Measurements from ENCODE around the gene TMEM220.

Gene TMEM220

DNA sequence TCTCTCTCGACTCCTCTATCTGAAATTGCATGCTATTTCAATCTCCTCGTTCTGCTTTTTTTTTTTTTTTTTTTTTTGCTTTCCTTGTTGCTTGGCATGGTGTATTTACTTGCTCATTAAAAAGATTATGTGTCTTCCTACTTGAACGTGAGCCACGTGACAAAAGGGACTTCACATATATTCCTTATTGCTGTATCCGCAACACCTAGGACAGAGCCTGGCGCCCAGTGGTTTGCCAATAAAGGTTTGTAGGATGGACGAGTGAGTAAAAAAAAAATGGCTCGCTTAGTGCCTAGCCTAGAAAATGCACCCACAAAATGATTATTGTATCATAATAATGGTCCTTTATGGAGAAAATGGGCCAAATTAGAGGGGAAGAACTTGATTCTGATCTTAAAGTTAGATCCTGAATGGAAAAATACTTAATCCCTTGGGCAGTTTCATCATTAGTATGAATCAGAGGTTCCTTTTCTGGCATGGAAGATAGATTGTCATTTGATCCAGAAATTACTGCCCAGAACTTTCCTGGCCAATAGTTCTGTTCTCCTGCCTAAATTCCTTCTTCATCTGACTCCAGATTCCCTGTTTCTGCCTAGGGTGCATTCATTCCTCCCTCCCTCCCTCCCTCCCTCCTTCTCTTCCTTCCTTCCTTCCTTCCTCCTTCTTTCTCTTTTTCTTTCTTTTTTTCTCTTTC lies 13.6 kb upstream of the TMEM220 start:
- Histone ChIP-seq H3K4me3 (replicated peaks; ENCODE audit: insufficient read depth, low read length) (no peak overlapping the region), H3K27me3 (ENCODE audit: insufficient read depth, poor library complexity, severe bottlenecking) (no peaks in the 10 kb centered on the region), H3K27ac (replicated peaks) (no peak overlapping the region)
- no peak for TF ChIP-seq CTCF (IDR thresholded peaks at IDR 0.05; ENCODE audit: insufficient read depth, low read length)
- TF ChIP-seq, protein P1, sequence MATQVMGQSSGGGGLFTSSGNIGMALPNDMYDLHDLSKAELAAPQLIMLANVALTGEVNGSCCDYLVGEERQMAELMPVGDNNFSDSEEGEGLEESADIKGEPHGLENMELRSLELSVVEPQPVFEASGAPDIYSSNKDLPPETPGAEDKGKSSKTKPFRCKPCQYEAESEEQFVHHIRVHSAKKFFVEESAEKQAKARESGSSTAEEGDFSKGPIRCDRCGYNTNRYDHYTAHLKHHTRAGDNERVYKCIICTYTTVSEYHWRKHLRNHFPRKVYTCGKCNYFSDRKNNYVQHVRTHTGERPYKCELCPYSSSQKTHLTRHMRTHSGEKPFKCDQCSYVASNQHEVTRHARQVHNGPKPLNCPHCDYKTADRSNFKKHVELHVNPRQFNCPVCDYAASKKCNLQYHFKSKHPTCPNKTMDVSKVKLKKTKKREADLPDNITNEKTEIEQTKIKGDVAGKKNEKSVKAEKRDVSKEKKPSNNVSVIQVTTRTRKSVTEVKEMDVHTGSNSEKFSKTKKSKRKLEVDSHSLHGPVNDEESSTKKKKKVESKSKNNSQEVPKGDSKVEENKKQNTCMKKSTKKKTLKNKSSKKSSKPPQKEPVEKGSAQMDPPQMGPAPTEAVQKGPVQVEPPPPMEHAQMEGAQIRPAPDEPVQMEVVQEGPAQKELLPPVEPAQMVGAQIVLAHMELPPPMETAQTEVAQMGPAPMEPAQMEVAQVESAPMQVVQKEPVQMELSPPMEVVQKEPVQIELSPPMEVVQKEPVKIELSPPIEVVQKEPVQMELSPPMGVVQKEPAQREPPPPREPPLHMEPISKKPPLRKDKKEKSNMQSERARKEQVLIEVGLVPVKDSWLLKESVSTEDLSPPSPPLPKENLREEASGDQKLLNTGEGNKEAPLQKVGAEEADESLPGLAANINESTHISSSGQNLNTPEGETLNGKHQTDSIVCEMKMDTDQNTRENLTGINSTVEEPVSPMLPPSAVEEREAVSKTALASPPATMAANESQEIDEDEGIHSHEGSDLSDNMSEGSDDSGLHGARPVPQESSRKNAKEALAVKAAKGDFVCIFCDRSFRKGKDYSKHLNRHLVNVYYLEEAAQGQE (IDR thresholded peaks at IDR 0.05; ENCODE audit: insufficient replicate concordance, low read depth) = no peak
- no peak for TF ChIP-seq GABPA (IDR thresholded peaks at IDR 0.05; ENCODE audit: low read depth)
- no peak for TF ChIP-seq SPI1 (IDR thresholded peaks at IDR 0.05; ENCODE audit: borderline replicate concordance, low read depth)
- TF ChIP-seq POLR2AphosphoS5 (IDR thresholded peaks at IDR 0.05; ENCODE audit: low read depth) = no peak
- no peak for DNase-seq (ENCODE audit: low read depth in 1 of 2, low spot score in 1 of 2)

GRCh38 chr17:10742431-10742830 lies 12.6 kb upstream of the TMEM220 start:
- no peak for DNase-seq (ENCODE audit: low read depth in 1 of 2, low spot score in 1 of 2)
- Histone ChIP-seq H3K27me3 (ENCODE audit: insufficient read depth, poor library complexity, severe bottlenecking) (no peaks in the 10 kb centered on the region), H3K27ac (replicated peaks) (no peak overlapping the region), H3K4me3 (replicated peaks; ENCODE audit: insufficient read depth, low read length) (no peak overlapping the region)
- TF ChIP-seq CTCF (IDR thresholded peaks at IDR 0.05; ENCODE audit: insufficient read depth, low read length) = no peak
- TF ChIP-seq POLR2AphosphoS5 (IDR thresholded peaks at IDR 0.05; ENCODE audit: low read depth) = no peak
- no peak for TF ChIP-seq SPI1 (IDR thresholded peaks at IDR 0.05; ENCODE audit: borderline replicate concordance, low read depth)
- no peak for TF ChIP-seq GABPA (IDR thresholded peaks at IDR 0.05; ENCODE audit: low read depth)
- TF ChIP-seq, protein P1 (IDR thresholded peaks at IDR 0.05; ENCODE audit: insufficient replicate concordance, low read depth) = no peak

DNA sequence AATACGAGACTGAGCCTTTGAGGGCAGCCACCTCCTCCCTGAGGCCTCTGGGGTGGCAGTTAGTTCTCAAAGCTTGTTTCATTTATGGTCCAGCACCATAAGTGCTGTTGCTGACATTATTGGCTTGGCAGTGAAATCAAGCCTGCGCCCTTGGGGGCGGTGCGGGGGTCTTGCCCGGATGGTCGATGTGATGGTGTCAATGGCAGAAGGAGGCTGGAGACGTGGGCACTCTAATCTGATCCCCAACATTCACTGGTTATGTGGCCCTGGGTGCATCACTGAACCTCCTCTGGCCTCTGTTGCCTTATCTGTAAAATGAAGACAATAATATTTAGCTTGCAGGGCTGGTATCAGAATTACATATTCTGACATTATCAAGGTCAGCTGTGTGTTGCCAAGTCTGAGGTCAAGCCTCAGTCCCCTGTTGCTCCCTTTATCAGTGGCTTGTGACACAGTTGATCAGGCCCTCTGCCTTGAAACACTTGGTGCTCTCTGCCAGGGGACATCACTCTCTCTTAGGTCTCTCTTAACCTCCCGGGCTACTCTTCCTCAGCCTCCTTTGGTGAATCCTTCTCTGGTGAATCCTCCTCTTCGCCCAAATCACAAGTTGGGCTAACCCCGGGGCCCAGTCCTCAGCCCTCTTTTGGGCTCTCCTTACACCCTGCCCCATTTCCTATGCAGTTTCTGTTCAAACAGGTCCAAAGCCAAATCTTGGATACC lies 11.8 kb upstream of the TMEM220 start:
- TF ChIP-seq GABPA (IDR thresholded peaks at IDR 0.05; ENCODE audit: low read depth) (no peak), SPI1 (IDR thresholded peaks at IDR 0.05; ENCODE audit: borderline replicate concordance, low read depth) (no peak), POLR2AphosphoS5 (IDR thresholded peaks at IDR 0.05; ENCODE audit: low read depth) (no peak), CTCF (IDR thresholded peaks at IDR 0.05; ENCODE audit: insufficient read depth, low read length) (no peak)
- TF ChIP-seq, protein P1 (IDR thresholded peaks at IDR 0.05; ENCODE audit: insufficient replicate concordance, low read depth) = no peak
- no peak overlapping the region for H3K27ac ChIP-seq (replicated peaks)
- no peak for DNase-seq (ENCODE audit: low read depth in 1 of 2, low spot score in 1 of 2)
- no peak overlapping the region for H3K4me3 ChIP-seq (replicated peaks; ENCODE audit: insufficient read depth, low read length)
- H3K27me3 ChIP-seq (ENCODE audit: insufficient read depth, poor library complexity, severe bottlenecking) = no peaks in the 10 kb centered on the region

Data from HL-60 (cell line).